ENCODE measurements around the gene SLC35F2.

SLC35F2 gene

GRCh38 chr11:107747622-107748021, 111.0 kb downstream of the SLC35F2 start:
- FAIRE-seq (no peak), DNase-seq (ENCODE audit: extremely low spot score, insufficient read length, low read depth) (no peak)

DNA sequence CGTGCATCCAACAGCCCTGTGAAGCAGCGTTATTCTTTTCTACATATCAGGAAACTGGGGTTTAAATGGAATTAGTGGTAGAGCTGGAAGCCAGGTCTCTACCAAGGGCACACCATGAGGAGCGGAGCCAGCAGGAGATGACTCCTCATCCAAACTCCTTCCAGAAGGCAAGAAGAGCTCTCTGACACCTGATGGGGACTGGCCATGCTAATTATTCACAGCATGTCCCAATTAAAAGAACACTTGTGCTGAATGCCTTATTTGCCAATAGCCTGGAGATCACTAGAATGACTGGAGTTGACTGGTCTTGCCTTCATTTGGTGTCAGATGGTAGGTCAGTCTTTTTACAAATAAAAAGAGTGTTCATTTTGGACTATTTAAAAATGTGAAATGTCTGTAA, 113.9 kb downstream of the SLC35F2 start:
- no peak for FAIRE-seq

DNA sequence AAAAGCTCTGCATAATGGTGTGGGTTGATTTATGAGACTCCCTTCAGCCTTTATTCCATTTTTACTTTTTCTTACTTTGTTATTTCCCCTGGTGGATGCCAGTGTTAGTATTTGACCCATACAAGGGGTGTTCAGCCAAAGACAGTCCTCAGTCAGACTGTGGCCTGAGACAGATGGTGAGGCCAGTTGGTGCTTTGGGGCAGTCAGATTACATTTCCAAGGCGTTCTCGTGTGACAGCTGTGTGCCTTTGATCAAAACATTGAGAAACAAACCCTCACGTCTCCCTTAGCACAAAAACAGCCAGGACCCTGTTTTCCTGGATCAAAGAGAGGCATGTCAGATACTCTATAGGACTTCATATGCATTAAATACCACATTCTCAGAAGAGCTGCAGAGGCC, 115.4 kb downstream of the SLC35F2 start:
- FAIRE-seq (no peak), DNase-seq (ENCODE audit: extremely low spot score, insufficient read length, low read depth) (no peak)

More for the DNA sequence above, 113.9 kb downstream of the SLC35F2 start:
- DNase-seq (ENCODE audit: extremely low spot score, insufficient read length, low read depth): no peak

DNA sequence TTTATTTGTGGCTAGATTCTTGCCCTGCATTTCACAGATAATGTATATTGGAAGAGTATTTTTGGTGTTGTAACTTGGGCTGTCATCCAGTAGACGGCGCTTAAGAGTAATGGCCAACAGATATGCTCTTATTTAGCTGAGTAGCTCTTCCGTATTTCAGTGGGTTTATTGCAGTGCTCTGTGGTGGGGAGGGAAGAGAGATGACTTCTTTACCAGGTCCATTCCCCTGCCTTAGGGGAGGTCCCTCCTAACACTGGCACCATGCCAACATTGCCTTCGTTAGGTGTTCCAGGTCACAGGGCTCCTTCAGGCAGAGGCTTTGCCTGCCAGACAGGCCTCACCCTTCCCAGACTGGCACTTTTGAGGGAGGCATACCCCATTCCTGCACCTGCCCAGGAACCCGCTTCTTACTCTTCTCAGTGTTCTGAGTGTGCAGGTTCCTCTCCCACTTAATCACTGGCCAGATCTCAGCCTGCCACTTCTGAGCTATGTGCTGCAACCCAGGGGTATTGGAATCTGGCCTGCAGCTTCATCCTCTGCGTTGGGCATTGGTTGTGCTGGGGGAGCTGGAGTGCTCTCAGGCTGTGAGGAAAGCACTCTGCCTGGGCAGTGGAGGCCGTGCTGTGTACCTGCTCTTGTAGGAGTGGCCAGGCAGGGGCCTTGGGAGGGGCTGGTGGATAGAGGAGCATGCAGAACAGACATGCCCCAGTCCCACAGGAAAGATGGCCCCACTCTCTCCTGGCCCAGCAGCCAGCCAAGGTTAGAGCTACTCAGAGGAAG, 117.4 kb downstream of the SLC35F2 start:
- DNase-seq (ENCODE audit: extremely low spot score, insufficient read length, low read depth) (peak; percentile 25), FAIRE-seq (peak; percentile 52)
